ENCODE measurements around the gene MLXIP. TPM values are rescaled to one million over a fixed set of nuclear protein-coding genes. Genes with fewer than 3 reads are reported as not detected.
A peak's percentile ranks its signal among the peaks of the same experiment; 100 is the strongest.

Gene MLXIP
- total RNA-seq, 1 donor from 2014 or later: 1.9 TPM

- no peak for DNase-seq (ENCODE audit: low spot score)
- Histone ChIP-seq H4K20me1 (ENCODE audit: low read depth) (peaks cover 31% of the 10 kb centered on the region), H3K9ac (no peak overlapping the region), H3K36me3 (no peaks in the 10 kb centered on the region), H3K27ac (no peak overlapping the region), H3F3A (ENCODE audit: low read depth) (peaks cover 6% of the 10 kb centered on the region), H3K79me2 (ENCODE audit: low read depth) (no peaks in the 10 kb centered on the region), H3K4me2 (no peak overlapping the region), H3K27me3 (peaks cover 57% of the 10 kb centered on the region), H3K4me1 (peaks cover 19% of the 10 kb centered on the region), H3K4me3 (no peak overlapping the region), H3K9me3 (ENCODE audit: low read depth) (no peaks in the 10 kb centered on the region), H2AFZ (replicated peaks) (no peak overlapping the region)
- no peak overlapping the region for H3K4me3 Mint-ChIP-seq
- H3K4me1 Mint-ChIP-seq: peaks cover 50% of the 10 kb centered on the region
- no peak overlapping the region for H3K27ac Mint-ChIP-seq
- TF ChIP-seq, protein P1, sequence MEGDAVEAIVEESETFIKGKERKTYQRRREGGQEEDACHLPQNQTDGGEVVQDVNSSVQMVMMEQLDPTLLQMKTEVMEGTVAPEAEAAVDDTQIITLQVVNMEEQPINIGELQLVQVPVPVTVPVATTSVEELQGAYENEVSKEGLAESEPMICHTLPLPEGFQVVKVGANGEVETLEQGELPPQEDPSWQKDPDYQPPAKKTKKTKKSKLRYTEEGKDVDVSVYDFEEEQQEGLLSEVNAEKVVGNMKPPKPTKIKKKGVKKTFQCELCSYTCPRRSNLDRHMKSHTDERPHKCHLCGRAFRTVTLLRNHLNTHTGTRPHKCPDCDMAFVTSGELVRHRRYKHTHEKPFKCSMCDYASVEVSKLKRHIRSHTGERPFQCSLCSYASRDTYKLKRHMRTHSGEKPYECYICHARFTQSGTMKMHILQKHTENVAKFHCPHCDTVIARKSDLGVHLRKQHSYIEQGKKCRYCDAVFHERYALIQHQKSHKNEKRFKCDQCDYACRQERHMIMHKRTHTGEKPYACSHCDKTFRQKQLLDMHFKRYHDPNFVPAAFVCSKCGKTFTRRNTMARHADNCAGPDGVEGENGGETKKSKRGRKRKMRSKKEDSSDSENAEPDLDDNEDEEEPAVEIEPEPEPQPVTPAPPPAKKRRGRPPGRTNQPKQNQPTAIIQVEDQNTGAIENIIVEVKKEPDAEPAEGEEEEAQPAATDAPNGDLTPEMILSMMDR (IDR thresholded peaks at IDR 0.05): no peak
- no peak for TF ChIP-seq EZH2 (IDR thresholded peaks at IDR 0.05)
- TF ChIP-seq EZH2phosphoT487 (IDR thresholded peaks at IDR 0.05): no peak
- peaks cover 4% of the 10 kb centered on the region for H3K27me3 Mint-ChIP-seq (ENCODE audit: insufficient read depth, low read depth)
- peaks cover 26% of the 10 kb centered on the region for H3K36me3 Mint-ChIP-seq
- H3K9me3 Mint-ChIP-seq: no peaks in the 10 kb centered on the region
These were observed 4.2 kb downstream of the MLXIP start for GRCh38 chr12:122082621-122083356.

GRCh38 chr12:122084857-122085405, 6.4 kb downstream of the MLXIP start:
- Histone ChIP-seq H2AFZ (replicated peaks) (no peak overlapping the region), H4K20me1 (ENCODE audit: low read depth) (peaks cover 24% of the 10 kb centered on the region), H3K4me3 (no peak overlapping the region), H3K4me2 (peak overlapping the region; percentile 41), H3K9me3 (ENCODE audit: low read depth) (no peaks in the 10 kb centered on the region), H3K4me1 (peaks cover 14% of the 10 kb centered on the region), H3K79me2 (ENCODE audit: low read depth) (no peaks in the 10 kb centered on the region), H3F3A (ENCODE audit: low read depth) (peaks cover 6% of the 10 kb centered on the region), H3K27ac (no peak overlapping the region), H3K36me3 (no peaks in the 10 kb centered on the region), H3K9ac (no peak overlapping the region), H3K27me3 (peaks cover 39% of the 10 kb centered on the region)
- Mint-ChIP-seq H3K27ac (no peak overlapping the region), H3K27me3 (ENCODE audit: insufficient read depth, low read depth) (peaks cover 4% of the 10 kb centered on the region), H3K4me3 (no peak overlapping the region), H3K36me3 (peaks cover 26% of the 10 kb centered on the region), H3K4me1 (peaks cover 53% of the 10 kb centered on the region), H3K9me3 (no peaks in the 10 kb centered on the region)
- DNase-seq (ENCODE audit: low spot score): peak; percentile 81
- TF ChIP-seq EZH2phosphoT487 (IDR thresholded peaks at IDR 0.05) (no peak), EZH2 (IDR thresholded peaks at IDR 0.05) (no peak)
- TF ChIP-seq, protein P1 (IDR thresholded peaks at IDR 0.05): no peak

DNA sequence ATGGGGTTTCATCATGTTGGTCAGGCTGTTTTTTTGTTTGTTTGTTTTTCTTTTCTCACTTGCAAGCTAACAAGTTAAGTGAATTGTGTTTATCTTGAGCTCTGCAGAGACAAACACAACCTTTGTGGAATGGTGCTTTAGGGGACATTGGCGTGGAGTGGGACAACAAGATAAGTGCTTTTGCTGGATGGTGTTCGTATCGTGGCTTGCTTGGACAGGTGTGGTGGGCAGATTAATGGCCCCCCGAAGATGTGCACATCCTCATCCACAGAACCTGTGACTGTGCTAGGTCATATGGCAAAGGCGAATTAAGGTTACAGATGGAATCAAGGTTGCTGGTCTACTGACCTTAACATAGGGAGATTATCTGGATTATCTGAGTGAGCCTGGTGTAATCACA, 7.0 kb downstream of the MLXIP start:
- H3K27ac Mint-ChIP-seq: no peak overlapping the region
- H3K4me1 ChIP-seq: peaks cover 14% of the 10 kb centered on the region
- H3K4me3 Mint-ChIP-seq: no peak overlapping the region

More for the DNA sequence above, 7.0 kb downstream of the MLXIP start:
- no peak for DNase-seq (ENCODE audit: low spot score)
- no peaks in the 10 kb centered on the region for H3K79me2 ChIP-seq (ENCODE audit: low read depth)
- Mint-ChIP-seq H3K27me3 (ENCODE audit: insufficient read depth, low read depth) (peaks cover 4% of the 10 kb centered on the region), H3K9me3 (no peaks in the 10 kb centered on the region), H3K4me1 (peaks cover 47% of the 10 kb centered on the region), H3K36me3 (peaks cover 26% of the 10 kb centered on the region)
- H3K27me3 ChIP-seq: peaks cover 32% of the 10 kb centered on the region
- H4K20me1 ChIP-seq (ENCODE audit: low read depth): peaks cover 17% of the 10 kb centered on the region
- TF ChIP-seq EZH2 (IDR thresholded peaks at IDR 0.05) (no peak), EZH2phosphoT487 (IDR thresholded peaks at IDR 0.05) (no peak)
- TF ChIP-seq, protein P1 (IDR thresholded peaks at IDR 0.05): no peak
- H3K36me3 ChIP-seq: no peaks in the 10 kb centered on the region
- peak overlapping the region; percentile 41 for H3K4me2 ChIP-seq
- no peak overlapping the region for H2AFZ ChIP-seq (replicated peaks)
- no peak overlapping the region for H3K9ac ChIP-seq
- H3K9me3 ChIP-seq (ENCODE audit: low read depth): no peaks in the 10 kb centered on the region
- H3K27ac ChIP-seq: no peak overlapping the region
- H3K4me3 ChIP-seq: no peak overlapping the region
- H3F3A ChIP-seq (ENCODE audit: low read depth): peaks cover 6% of the 10 kb centered on the region
